Right atrium auricular region (tissue), 2 donors: Measurements from ENCODE around the gene PIGS. TPM values are rescaled to one million over a fixed set of nuclear protein-coding genes. Genes with fewer than 3 reads are reported as not detected.

ENCODE experiments used
- DNase-seq: peaks from one replicate; pipeline ENCODE4 v3.0.0-alpha.2; 2019; ENCODE audit warnings: low spot score
- H3K27ac ChIP-seq, 2 donors: fragments of 200-600 bp; sonication (generic); 1 replicate in 1 of 2; 2 replicates in 1 of 2; pipeline ENCODE4 v1.5.1; 2016 to 2019
- H3K27me3 ChIP-seq, 2 donors: fragments of 200-600 bp; sonication (generic); one replicate each; pipeline versions ENCODE4 v1.5.1 to v1.6.0; 2017 to 2019
- H3K36me3 ChIP-seq: fragments of 200-600 bp; sonication (generic); one replicate; pipeline ENCODE4 v1.5.1; 2016
- H3K4me1 ChIP-seq, 2 donors: fragments of 200-600 bp; sonication (generic); one replicate each; pipeline versions ENCODE4 v1.5.1 to v1.6.0; 2017 to 2019
- H3K4me3 ChIP-seq, 2 donors: fragments of 200-600 bp; sonication (generic); 1 replicate in 1 of 2; 2 replicates in 1 of 2; pipeline ENCODE4 v1.5.1; 2017 to 2019; ENCODE audit warnings: mild to moderate bottlenecking in 1 of 2, moderate library complexity in 1 of 2
- H3K9me3 ChIP-seq, 2 donors: fragments of 200-600 bp; sonication (generic); one replicate each; pipeline ENCODE4 v1.5.1; 2019
- total RNA-seq, 2 donors: library from RNA; depleted of rRNA; stranded (reverse); fragments of >200 nt; gene quantifications; one replicate each; pipeline ENCODE4 v1.1.0, GENCODE V29; 2016
- TF ChIP-seq, protein P1 (sequence below), 2 donors: fragments of 200-600 bp; sonication (generic); IDR thresholded peaks; one replicate each; pipeline ENCODE4 v1.5.1; 2019; ENCODE audit warnings: antibody characterized with exemption in 2 of 2

The PIGS gene
- total RNA-seq, 2 donors from 2014 or later: 51.6 to 74.8 TPM

DNA sequence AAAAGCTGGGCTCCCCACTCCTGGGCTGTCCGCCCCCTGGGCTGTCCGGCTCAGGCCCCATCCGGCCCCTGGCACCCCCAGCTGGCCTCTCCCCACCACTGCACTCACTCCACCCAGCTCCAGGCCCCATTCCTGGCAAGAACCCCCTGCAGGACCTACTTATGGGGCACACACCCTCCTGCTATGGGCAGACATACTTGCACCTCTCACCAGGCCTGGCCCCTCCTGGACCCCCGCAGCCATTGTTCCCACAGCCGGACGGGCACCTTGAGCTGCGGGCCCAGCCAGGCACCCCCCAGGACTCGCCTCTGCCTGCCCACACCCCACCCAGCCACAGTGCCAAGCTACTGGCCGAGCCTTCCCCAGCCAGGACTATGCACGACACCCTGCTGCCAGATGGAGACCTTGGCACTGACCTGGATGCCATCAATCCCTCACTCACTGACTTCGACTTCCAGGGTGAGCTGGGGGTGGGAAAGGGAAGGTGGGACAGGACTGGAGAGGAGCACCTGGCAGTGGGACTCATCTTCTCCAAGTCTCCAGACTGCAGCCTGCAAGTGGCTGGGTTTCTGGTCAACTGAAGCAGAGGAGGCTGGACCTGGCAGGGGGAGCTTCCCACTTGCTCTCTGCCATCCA lies 36.5 kb downstream of the PIGS start:
- no peaks in the 10 kb centered on the region for H3K9me3 ChIP-seq
- H3K4me1 ChIP-seq: no peaks in the 10 kb centered on the region
- DNase-seq: no peak
- no peak overlapping the region for H3K27ac ChIP-seq
- no peaks in the 10 kb centered on the region for H3K27me3 ChIP-seq
- H3K36me3 ChIP-seq: no peaks in the 10 kb centered on the region
- TF ChIP-seq, protein P1, sequence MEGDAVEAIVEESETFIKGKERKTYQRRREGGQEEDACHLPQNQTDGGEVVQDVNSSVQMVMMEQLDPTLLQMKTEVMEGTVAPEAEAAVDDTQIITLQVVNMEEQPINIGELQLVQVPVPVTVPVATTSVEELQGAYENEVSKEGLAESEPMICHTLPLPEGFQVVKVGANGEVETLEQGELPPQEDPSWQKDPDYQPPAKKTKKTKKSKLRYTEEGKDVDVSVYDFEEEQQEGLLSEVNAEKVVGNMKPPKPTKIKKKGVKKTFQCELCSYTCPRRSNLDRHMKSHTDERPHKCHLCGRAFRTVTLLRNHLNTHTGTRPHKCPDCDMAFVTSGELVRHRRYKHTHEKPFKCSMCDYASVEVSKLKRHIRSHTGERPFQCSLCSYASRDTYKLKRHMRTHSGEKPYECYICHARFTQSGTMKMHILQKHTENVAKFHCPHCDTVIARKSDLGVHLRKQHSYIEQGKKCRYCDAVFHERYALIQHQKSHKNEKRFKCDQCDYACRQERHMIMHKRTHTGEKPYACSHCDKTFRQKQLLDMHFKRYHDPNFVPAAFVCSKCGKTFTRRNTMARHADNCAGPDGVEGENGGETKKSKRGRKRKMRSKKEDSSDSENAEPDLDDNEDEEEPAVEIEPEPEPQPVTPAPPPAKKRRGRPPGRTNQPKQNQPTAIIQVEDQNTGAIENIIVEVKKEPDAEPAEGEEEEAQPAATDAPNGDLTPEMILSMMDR (IDR thresholded peaks at IDR 0.05): no peak
- no peak overlapping the region for H3K4me3 ChIP-seq

DNA sequence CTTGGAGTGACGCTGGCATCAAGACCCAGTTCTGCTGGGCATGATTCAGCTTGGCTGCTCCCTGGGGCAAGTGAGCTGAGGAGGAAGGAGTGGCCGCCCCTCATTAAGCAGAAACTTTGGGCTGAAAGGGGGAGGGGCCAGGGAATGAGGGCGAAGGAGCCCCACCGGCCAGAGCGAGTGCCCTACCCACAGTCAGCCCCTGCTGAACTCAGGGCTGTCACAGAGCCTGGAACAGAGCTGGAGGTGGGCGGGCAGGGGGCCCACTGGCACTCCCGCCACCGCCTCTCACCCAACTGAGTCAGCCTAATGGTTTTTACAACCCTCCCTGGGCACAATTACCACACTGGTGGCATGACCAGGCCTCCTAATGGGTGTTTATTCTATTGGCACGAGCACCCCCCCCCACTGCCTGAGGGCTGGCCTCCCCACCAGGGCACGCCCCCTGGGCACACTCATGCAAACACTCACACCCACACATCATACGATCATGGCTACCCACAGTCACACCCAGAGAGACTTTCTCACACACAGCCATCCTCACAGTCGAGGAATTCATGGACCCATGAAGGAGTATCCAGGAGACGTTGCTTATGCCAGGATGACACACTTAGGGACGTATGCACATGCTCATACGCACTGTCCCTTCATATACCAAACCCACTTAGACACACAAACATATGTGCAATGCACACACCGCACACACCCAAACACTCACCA lies 38.1 kb downstream of the PIGS start:
- Histone ChIP-seq H3K9me3 (no peaks in the 10 kb centered on the region), H3K4me1 (no peaks in the 10 kb centered on the region), H3K27me3 (no peaks in the 10 kb centered on the region), H3K36me3 (no peaks in the 10 kb centered on the region), H3K27ac (no peak overlapping the region), H3K4me3 (no peak overlapping the region)
- no peak for DNase-seq
- TF ChIP-seq, protein P1 (IDR thresholded peaks at IDR 0.05): no peak

DNA sequence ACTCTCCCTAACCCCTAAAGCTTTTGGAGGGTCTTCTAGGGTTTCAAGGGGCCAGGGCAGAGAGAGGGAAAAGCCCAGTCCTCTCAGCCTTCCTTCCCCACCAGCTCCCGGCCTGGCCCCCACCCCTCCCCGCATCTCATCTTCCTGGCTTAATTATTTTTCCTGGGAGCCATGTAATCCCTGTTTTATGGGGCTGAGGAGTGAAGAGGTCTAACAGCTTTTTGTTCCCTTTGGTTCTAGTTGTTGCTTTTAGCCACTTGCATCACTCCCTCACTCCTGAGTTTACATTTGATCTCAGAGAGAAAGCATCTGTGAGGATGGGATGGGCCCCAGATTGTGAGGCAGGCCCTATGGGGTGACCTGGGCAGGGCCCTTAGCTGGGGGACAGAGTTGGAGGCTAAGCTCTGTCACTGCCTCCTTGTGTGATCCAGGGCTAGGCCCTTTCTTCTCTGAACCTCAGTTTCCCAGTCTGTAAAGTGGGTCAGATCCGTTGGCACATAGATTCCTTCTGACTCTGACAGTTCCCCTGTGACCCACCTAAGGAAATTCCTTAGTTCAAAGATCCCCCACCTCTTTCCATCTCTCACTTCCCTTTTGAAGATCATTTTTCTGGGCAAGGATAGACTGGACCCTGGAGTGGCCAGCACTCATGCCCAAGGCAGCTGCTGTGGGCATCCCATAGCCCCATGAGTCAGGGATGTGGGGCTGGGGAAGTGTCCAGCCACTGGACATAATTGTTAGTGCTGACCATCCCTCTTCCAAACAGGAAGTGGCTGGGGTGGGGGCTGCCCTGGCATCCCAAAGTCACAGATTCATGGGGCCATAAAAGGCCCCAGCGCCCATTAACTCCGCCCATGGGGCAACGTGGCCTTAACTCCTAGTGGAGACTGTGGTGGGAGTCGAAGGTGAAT lies 39.0 kb downstream of the PIGS start:
- Histone ChIP-seq H3K4me1 (no peaks in the 10 kb centered on the region), H3K27ac (no peak overlapping the region), H3K36me3 (no peaks in the 10 kb centered on the region), H3K9me3 (no peaks in the 10 kb centered on the region), H3K27me3 (no peaks in the 10 kb centered on the region), H3K4me3 (no peak overlapping the region)
- TF ChIP-seq, protein P1 (IDR thresholded peaks at IDR 0.05): no peak
- DNase-seq: no peak

DNA sequence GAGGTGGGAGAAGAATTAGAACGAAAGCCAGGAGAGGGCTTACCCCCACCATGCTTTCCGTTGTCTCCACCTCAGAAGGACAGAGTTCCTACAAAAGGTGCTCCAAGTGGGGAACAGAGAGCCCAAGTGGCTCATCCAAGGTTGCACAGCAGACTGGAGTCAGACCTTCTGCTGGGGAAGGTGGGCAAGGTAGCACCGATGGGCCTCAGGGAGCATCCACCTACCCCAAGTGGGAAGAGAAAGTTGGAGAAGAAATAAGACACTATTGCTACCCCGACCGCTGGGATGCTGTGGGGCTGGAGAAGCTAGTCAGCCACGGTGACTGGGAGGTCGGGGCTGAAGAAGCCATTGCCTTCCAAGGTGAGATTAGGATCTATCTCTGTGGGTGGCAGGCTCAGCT lies 40.4 kb downstream of the PIGS start:
- H3K4me1 ChIP-seq: no peaks in the 10 kb centered on the region
- no peak overlapping the region for H3K4me3 ChIP-seq
- TF ChIP-seq, protein P1 (IDR thresholded peaks at IDR 0.05): no peak
- no peak for DNase-seq
- no peaks in the 10 kb centered on the region for H3K27me3 ChIP-seq
- H3K36me3 ChIP-seq: no peaks in the 10 kb centered on the region
- H3K27ac ChIP-seq: no peak overlapping the region
- H3K9me3 ChIP-seq: no peaks in the 10 kb centered on the region

DNA sequence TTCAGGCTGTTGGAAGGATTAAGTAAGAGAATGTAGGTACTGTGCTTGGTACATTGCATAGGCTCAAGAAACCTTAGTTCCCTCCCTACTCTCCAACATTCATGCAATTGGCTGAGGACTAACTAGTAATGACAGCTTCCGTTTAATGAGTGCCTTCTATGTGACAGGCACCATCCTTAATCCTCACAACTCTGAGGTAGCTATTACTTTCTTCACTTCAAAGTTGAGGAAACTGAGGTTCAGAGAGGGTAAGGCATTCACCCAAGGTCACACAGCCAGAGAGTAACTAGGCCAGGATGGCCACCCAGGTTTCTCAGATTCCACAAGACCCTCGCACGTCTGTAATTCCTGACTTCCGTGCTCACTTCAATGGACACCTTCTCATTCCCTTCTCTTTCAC lies 41.1 kb downstream of the PIGS start:
- Histone ChIP-seq H3K36me3 (no peaks in the 10 kb centered on the region), H3K27ac (no peak overlapping the region)
- TF ChIP-seq, protein P1 (IDR thresholded peaks at IDR 0.05): no peak

More for the DNA sequence above, 41.1 kb downstream of the PIGS start:
- H3K9me3 ChIP-seq: no peaks in the 10 kb centered on the region
- no peak overlapping the region for H3K4me3 ChIP-seq
- no peak for DNase-seq
- no peaks in the 10 kb centered on the region for H3K4me1 ChIP-seq
- no peaks in the 10 kb centered on the region for H3K27me3 ChIP-seq
